ENCODE results near the gene RFC3.
"Not testable (repeated sequence)": the region's sequence is repeated elsewhere in the genome, so short reads cannot be mapped to it uniquely, and the experiment has no call there.

RFC3 gene

DNA sequence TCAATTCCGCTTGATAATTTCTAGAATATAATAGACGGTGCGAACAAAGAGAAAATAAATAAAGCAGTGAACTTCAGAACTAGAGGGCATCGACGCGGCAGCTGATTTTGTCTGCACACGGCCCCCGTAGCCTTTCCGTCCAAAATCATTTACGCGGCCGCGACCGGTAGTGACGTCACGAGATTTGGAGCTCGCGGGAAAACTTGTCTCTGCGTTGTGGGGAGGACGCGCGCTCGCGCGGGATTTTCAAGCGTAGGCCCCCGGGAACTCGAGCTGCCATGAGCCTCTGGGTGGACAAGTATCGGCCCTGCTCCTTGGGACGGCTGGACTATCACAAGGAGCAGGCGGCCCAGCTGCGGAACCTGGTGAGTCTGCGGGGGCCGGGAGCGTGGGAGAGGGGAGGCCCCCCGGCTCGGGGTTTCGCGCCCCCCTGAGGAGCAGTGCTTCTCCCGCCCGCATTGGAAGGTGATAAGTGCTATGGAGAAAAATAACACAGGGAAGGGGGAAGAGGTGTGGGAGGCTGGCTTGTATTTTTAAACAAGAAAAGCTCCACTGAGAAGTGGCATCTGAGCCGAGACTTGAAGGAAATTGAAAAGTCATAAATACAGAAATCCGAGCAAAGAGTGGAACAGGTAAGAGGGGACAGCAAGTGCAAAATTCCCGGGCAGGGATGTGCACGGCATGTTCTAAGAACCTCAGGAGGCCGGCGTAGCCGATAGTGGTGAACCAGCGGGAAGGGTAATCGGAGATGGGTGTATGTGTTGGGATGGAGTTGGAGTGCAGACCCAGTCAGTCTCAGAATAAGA is at the start of gene RFC3:
Gene RFC3, plus strand, starts transcription at position 249 of the 806 bp plus-strand sequence. Its CDS starts 30 bp downstream, at position 279.
- peak; percentile 99 for DNase-seq (ENCODE audit: low read depth, low spot score)

DNA sequence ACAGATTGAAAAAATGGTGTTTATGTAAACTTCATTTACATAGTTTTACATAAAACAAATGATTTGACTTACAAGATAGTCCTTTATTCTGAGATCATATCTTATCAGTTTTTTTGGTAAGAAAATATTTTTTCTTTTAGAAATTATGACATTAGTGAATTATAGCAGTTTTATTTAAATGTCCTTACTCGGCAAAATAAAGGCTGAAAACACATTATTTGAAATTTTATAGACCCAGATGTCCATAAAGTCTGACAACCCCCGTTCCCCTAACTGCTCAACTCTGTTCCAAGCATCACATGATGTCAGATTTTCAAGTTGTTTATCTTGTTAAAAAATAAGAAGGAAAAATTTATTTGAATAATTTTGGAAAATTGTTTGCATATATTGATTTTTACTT is 46.7 kb upstream of the RFC3 start:
- DNase-seq (ENCODE audit: low read depth, low spot score), result no peak

DNA sequence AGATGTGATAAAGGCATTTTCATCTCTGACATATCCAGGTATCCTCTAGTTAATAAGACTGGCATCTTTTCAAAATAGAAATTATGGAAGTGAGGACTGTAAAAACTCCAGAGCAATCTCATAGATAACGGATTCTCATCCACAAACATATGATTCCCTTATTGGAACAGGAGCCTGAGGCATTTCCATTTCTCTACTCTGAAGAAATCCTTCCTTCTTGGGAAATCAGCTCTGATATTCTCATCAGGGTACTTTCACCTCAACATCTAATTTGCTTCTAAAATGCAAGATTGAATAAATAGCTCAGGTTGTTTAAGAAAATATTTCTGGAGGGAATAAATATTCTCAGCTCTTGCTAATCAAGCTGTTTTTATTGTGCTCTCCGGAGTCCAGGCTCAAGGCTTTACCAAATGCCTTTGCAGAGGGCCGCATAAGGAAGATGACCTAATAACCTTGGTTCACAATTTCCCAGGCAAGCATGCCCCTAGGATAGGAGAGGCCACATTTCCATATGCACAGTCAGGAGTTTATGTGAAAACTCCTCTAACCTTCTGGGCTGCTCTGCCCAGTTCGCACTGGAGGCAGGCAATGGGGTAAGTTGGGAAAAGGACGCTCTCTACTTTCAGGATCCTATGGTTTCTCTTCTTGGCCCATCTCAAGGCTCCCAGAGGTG is 44.0 kb upstream of the RFC3 start:
- DNase-seq (ENCODE audit: low read depth, low spot score), result no peak

GRCh38 chr13:33775339-33776108 is 42.4 kb upstream of the RFC3 start:
- DNase-seq (ENCODE audit: low read depth, low spot score), result peak; percentile 16

DNA sequence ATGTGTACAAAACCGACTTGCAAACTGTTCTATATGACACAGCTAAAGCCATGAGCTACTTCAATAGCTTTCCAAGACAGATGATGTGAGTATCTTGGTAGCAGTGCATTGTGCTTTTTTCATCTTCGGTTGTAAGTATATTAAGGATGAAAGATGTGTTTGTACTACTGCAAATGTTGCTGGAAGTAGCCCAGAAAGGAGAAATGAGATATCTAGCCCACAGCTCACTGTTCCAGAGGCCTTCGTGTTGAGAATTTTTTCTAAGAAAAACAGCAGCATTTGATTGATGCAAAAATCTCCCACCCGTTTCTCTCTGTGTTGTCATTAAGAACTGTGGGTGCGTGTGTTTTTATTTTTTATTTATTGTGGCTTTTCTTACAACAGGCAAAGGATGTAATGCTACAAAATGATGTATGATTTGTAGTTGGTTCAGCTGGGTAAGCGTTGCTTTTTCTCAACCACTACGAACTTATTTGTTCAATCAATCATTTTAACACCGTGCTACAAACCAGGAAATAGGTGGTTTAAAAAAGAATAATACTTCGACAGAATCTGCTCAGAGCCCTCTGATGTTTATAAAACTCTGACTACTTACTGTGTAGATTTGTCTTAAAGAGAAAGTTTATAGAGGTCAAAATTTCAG is 41.6 kb upstream of the RFC3 start:
- no peak for DNase-seq (ENCODE audit: low read depth, low spot score)

GRCh38 chr13:33782631-33783030 is 35.3 kb upstream of the RFC3 start:
- DNase-seq (ENCODE audit: low read depth, low spot score), result no peak

- DNase-seq (ENCODE audit: low read depth, low spot score), result not testable (repeated sequence)
Observed at GRCh38 chr13:33783212-33783611, 34.7 kb upstream of the RFC3 start.

DNA sequence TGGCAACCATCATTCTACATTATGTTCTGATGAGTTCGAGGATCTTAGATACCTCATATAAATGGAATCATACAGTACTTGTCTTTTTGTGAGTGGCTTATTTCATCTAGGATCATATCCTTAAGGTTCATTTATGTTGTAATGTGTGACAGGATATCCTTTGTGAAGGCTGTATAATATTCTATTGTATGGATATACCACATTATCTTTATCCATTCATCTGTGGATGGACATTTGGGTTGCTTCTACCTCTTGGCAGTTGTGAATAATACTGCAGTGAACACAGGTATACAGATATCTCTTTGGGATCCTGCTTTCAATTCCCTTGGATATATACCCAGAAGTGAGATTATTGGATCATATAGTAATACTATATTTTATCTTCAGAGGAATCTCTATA is 33.2 kb upstream of the RFC3 start:
- DNase-seq (ENCODE audit: low read depth, low spot score), result no peak

GRCh38 chr13:33785384-33785783 is 32.6 kb upstream of the RFC3 start:
- DNase-seq (ENCODE audit: low read depth, low spot score), result no peak

GRCh38 chr13:33787051-33787591 is 30.8 kb upstream of the RFC3 start:
- peak; percentile 31 for DNase-seq (ENCODE audit: low read depth, low spot score)

DNA sequence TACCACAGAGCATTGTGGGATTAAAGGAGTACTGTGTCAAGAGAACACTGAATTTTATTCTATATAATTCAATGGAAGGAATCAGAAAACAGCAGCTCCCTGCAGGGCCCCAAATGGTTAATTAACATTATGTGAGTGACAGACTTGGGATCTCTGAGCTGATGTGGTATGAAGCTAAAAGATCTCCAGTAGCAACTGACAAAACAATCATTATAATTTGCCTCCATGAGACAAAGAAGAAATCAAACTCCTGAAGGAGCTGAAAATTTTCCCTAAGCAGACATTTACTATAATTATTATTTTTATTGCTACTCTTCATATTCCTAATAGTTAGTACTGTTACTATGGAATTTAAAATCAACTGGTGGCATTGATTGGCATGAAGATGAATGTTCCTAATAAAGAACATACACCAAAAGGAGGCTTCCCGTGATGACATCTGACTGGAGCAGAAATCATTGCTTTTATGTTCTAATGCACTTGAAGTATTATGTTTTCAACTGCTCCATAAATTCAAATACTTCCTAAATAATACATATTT is 28.8 kb upstream of the RFC3 start:
- DNase-seq (ENCODE audit: low read depth, low spot score), result no peak

GRCh38 chr13:33789739-33790138 is 28.2 kb upstream of the RFC3 start:
- no peak for DNase-seq (ENCODE audit: low read depth, low spot score)

DNA sequence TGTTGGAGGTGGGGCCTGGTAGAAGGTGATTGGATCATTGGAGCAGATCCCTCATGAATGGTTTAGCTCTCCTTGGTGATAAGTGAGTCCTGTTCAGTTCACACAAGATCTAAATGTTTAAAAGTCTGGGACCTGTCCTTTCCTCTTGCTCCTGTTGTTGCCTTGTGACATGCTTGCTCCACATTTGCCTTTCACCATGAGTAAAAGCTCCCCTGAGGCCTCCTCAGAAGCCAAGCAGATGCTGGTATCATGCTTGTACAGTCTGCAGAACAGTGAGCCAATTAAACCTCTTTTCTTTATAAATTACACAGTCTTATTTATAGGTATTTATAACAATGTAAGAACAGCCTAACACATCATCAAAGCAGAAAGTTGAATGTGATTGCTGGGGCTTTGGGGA is 24.2 kb upstream of the RFC3 start:
- no peak for DNase-seq (ENCODE audit: low read depth, low spot score)

GRCh38 chr13:33794576-33794975 is 23.4 kb upstream of the RFC3 start:
- DNase-seq (ENCODE audit: low read depth, low spot score), result peak; percentile 69

GRCh38 chr13:33796095-33796494 is 21.9 kb upstream of the RFC3 start:
- no peak for DNase-seq (ENCODE audit: low read depth, low spot score)

GRCh38 chr13:33797622-33798021 is 20.3 kb upstream of the RFC3 start:
- DNase-seq (ENCODE audit: low read depth, low spot score), result peak; percentile 54

DNA sequence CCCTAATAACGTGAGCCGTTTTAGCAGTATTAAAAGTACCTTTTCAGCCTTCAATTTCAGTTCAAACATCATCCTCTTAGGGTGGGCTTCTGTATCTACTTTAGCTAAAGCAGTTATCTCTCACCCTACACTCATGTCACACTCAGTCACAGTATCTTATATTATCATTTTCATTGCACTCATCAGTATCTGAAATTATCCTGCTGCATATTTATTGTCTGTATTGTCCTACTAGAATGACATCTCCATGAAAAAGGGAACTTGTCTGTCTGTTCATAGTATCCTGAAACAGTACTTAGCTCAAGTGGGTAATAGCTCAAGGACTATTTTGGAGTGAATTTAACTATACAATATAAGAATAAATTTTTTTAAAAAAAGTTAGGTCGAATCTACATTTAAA is 19.9 kb upstream of the RFC3 start:
- DNase-seq (ENCODE audit: low read depth, low spot score), result no peak

DNA sequence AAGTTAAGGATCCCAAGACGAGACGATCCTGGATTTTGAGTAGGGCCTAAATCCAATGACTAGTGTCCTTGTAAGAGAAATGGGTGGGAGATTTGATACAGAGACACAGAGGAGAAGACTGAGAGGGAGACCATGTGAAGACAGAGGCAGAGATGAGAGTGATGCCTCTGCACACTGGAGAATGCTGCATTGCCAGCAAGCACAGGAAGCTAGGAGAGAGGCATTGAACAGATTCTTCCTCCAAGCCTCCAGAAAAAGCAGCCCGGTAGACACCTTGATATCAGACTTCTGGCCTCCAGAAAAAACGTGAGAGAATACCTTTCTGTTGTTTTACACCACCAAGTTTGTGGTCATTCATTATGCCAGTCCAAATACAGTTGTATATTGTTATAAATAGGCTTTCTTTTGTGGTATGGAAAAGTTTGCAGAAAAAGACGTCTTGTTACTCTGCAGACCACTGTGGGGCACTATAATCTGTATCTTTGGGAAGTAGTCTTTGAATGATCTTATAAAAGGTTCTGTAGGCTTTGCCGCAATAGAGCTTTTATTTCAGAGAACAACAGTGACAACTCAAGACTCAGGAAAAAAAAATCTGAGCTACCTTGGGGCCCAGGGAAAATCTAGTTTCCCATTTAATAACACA is 17.9 kb upstream of the RFC3 start:
- peak; percentile 47 for DNase-seq (ENCODE audit: low read depth, low spot score)

GRCh38 chr13:33800646-33801186 is 17.2 kb upstream of the RFC3 start:
- no peak for DNase-seq (ENCODE audit: low read depth, low spot score)

GRCh38 chr13:33806470-33807248 is 11.3 kb upstream of the RFC3 start:
- DNase-seq (ENCODE audit: low read depth, low spot score), result no peak
